GM12891 (cell line): ENCODE measurements around the gene ANKUB1.

Experiments used
- PAX5 ChIP-seq: IDR thresholded peaks from 2 replicates; pipeline ENCODE4 v1.6.1; 2011; ENCODE audit warnings: low read length, moderate library complexity, mild to moderate bottlenecking; ENCODE audit not compliant: insufficient read depth, severe bottlenecking
- POLR2A ChIP-seq: IDR thresholded peaks from 2 replicates; pipeline ENCODE4 v1.6.1; 2011; ENCODE audit warnings: low read depth, low read length, control low read depth
- POLR2AphosphoS5 ChIP-seq: IDR thresholded peaks from 2 replicates; pipeline ENCODE4 v1.6.1; 2011; ENCODE audit warnings: low read depth, low read length, control low read depth
- TAF1 ChIP-seq: IDR thresholded peaks from 2 replicates; pipeline ENCODE4 v1.6.1; 2011; ENCODE audit warnings: low read depth, low read length, control low read depth

GRCh38 chr3:149767720-149768119 lies 24.6 kb downstream of the ANKUB1 start:
- TF ChIP-seq POLR2AphosphoS5 (no peak), POLR2A (no peak), TAF1 (no peak), PAX5 (no peak)
